K562 (cell line): ENCODE measurements around the gene ERAS. TPM values are rescaled to one million over a fixed set of nuclear protein-coding genes. Genes with fewer than 3 reads are reported as not detected.
"Not testable (repeated sequence)": the region's sequence is repeated elsewhere in the genome, so short reads cannot be mapped to it uniquely, and the experiment has no call there.

Experiments
- ATAC-seq: fragments of 200-7000 bp; cut with Tn5 transposase; 3 replicates; pipeline ENCODE4 v1.9.1; 2020; ENCODE audit warnings: moderate library complexity
- BruUV-seq: library from RNA; stranded (reverse); fragments of 400-500 nt; replicated peaks from 2 replicates; lab custom pipeline; 2021; lab: Mats Ljungman, UMichigan
- CTCF ChIA-PET: fragments of 300-600 bp; formaldehyde crosslinking; extraction: SDS; loops from one replicate; lab custom pipeline; 2021; ENCODE audit warnings: low intra/inter-chr PET ratio; lab: Yijun Ruan, JAX
- POLR2A ChIA-PET: fragments of 300-600, 350-650 bp; sonication (Branson Sonifier 250); formaldehyde crosslinking; extraction: SDS; loops from one replicate; lab custom pipeline; 2021; ENCODE audit warnings: antibody characterized with exemption, inconsistent platforms; lab: Yijun Ruan, JAX
- DNase-seq, 4 experiments: peaks; one replicate each; pipeline versions ENCODE4 v3.0.0 to v3.0.0-alpha.2; 2011 to 2018; ENCODE audit warnings: low spot score in 3 of 4, mixed read lengths in 3 of 4; ENCODE audit errors: extremely low read depth in 1 of 4
- FAIRE-seq: peaks from 2 replicates; lab custom pipeline; 2011; peaks lifted over from hg19 to GRCh38; lab: Jason Lieb, UNC
- H2AFZ ChIP-seq: 2 replicates; pipeline ENCODE4 v1.6.0; 2011; ENCODE audit warnings: low read depth, low read length, control low read depth, inconsistent platforms
- H3K27ac ChIP-seq: fragments of 200-600 bp; 3 replicates; pipeline ENCODE4 v1.8.0; 2011; ENCODE audit warnings: low read depth, mild to moderate bottlenecking, control low read depth, inconsistent platforms, low read length, moderate library complexity, mixed read lengths; ENCODE audit errors: extremely low read depth
- H3K27me3 ChIP-seq, 2 experiments: fragments of 300-600 bp in 1 of 2; 2 replicates in 1 of 2; 3 replicates in 1 of 2; pipeline versions ENCODE4 v1.6.0 to v1.8.0; 2011; ENCODE audit warnings: inconsistent platforms in 2 of 2, low read length in 2 of 2, mild to moderate bottlenecking in 1 of 2, mixed read lengths in 1 of 2, moderate library complexity in 1 of 2; ENCODE audit not compliant: control insufficient read depth in 2 of 2, insufficient read depth in 2 of 2
- H3K36me3 ChIP-seq: fragments of 300-600 bp; 3 replicates; pipeline ENCODE4 v1.8.0; 2011; ENCODE audit warnings: mild to moderate bottlenecking, low read length, inconsistent platforms; ENCODE audit not compliant: control insufficient read depth, insufficient read depth
- H3K4me1 ChIP-seq, 2 experiments: fragments of 200-600 bp in 1 of 2; replicated peaks in 1 of 2; 2 replicates in 1 of 2; 3 replicates in 1 of 2; pipeline versions ENCODE4 v1.5.1 to v1.8.0; 2011; ENCODE audit warnings: inconsistent platforms in 2 of 2, low read length in 2 of 2, mild to moderate bottlenecking in 1 of 2, mixed read lengths in 1 of 2, moderate library complexity in 1 of 2; ENCODE audit not compliant: control insufficient read depth in 2 of 2, insufficient read depth in 2 of 2
- H3K4me2 ChIP-seq: 2 replicates; pipeline ENCODE4 v1.6.1; 2011; ENCODE audit warnings: low read length, control low read depth, inconsistent platforms, mixed read lengths; ENCODE audit not compliant: insufficient read depth
- H3K4me3 ChIP-seq: fragments of 200-600 bp; sonication (generic), shearing (Covaris generic); 2 replicates; pipeline ENCODE4 v1.5.1; 2016; ENCODE audit warnings: control low read depth, inconsistent platforms
- H3K79me2 ChIP-seq: fragments of 200-600 bp; 3 replicates; pipeline ENCODE4 v1.8.0; 2011; ENCODE audit warnings: low read length, inconsistent platforms; ENCODE audit not compliant: control insufficient read depth, insufficient read depth
- H3K9ac ChIP-seq, 2 experiments: 2 replicates each; pipeline versions ENCODE4 v1.6.0 to v1.6.1; 2011; ENCODE audit warnings: low read depth in 2 of 2, low read length in 2 of 2, control low read depth in 1 of 2, inconsistent platforms in 1 of 2, mild to moderate bottlenecking in 1 of 2, mixed read lengths in 1 of 2; ENCODE audit not compliant: insufficient read depth in 1 of 2
- H3K9me1 ChIP-seq: one replicate; pipeline ENCODE4 v1.6.0; 2011; ENCODE audit warnings: inconsistent platforms, mild to moderate bottlenecking, low read length, moderate library complexity; ENCODE audit not compliant: control insufficient read depth, insufficient read depth
- H3K9me3 ChIP-seq: replicated peaks from 2 replicates; pipeline ENCODE4 v1.5.1; 2011; ENCODE audit warnings: low read depth, low read length, inconsistent platforms; ENCODE audit not compliant: control insufficient read depth, insufficient read depth
- H4K20me1 ChIP-seq: replicated peaks from 2 replicates; pipeline ENCODE4 v1.6.1; 2011; ENCODE audit warnings: low read length, inconsistent platforms, mixed read lengths; ENCODE audit not compliant: control insufficient read depth, insufficient read depth
- CREBBP ChIP-seq: IDR thresholded peaks from one replicate; pipeline ENCODE4 v1.6.1; 2012; ENCODE audit warnings: low read depth, mild to moderate bottlenecking, control low read depth, inconsistent platforms, low read length
- CXXC5 ChIP-seq: fragments of 250-450 bp; sonication (Bioruptor Pico); IDR thresholded peaks from 2 replicates; pipeline ENCODE4 v1.8.0; 2022; ENCODE audit warnings: inconsistent platforms, mild to moderate bottlenecking, moderate library complexity
- EWSR1 ChIP-seq: fragments of 450-650 bp; IDR thresholded peaks from 2 replicates; pipeline ENCODE4 v1.6.1; 2018; ENCODE audit warnings: borderline replicate concordance, mild to moderate bottlenecking, low read depth, moderate library complexity; ENCODE audit not compliant: partially characterized antibody
- GTF2F1 ChIP-seq: IDR thresholded peaks from 2 replicates; pipeline ENCODE4 v1.6.1; 2011; ENCODE audit warnings: low read depth, low read length, improper control_type of control experiment
- ZNF184 ChIP-seq: sonication (generic); formaldehyde crosslinking; IDR thresholded peaks from 2 replicates; pipeline ENCODE4 v1.5.0; 2020; ENCODE audit warnings: missing genetic modification reagents
- ZNF778 ChIP-seq: fragments of 450-650 bp; formaldehyde crosslinking; IDR thresholded peaks from 2 replicates; pipeline ENCODE4 v1.4.0; 2020; ENCODE audit warnings: mild to moderate bottlenecking, moderate library complexity
- WGBS: fragments of 100-300 bp; shearing (Covaris generic); methylation state at CpG from one replicate; pipeline ENCODE4 v1.1.6; 2016; ENCODE audit warnings: low coverage, mixed read lengths; ENCODE audit not compliant: insufficient coverage; ENCODE audit errors: missing lambda C conversion rate; 5-methylcytosine and 5-hydroxymethylcytosine counted together
- in situ Hi-C: fragments of 300-500 bp; cut with MboI; formaldehyde crosslinking; loops from 4 replicates; pipeline ENCODE4 v1.15.0; 2018; ENCODE audit warnings: inconsistent platforms, mixed read lengths
- intact Hi-C: fragments of 100-400 bp; cut with micrococcal nuclease; formaldehyde crosslinking; loops from 2 replicates; pipeline ENCODE4 v1.14.2; 2022
- polyA plus RNA-seq, 8 experiments: library from polyadenylated mRNA; depleted of rRNA in 4 of 8; stranded (reverse) in 5 of 8; unstranded in 3 of 8; fragments of >200 nt; fragmentation: Nextera tagmentation in 2 of 8; fragmentation: Illumina TruSeq in 1 of 8; extraction: Ambion mirVana in 2 of 8; extraction: Trizol in 1 of 8; gene quantifications; 2 replicates each; pipeline versions ENCODE4 v1.2.1 to v1.2.3, GENCODE V29; 2011 to 2014; ENCODE audit warnings: inconsistent platforms in 1 of 8, missing spikeins in 1 of 8
- total RNA-seq, 7 experiments: library from RNA; depleted of rRNA in 6 of 7; stranded (reverse); fragments of >200 nt in 6 of 7; fragmentation: Illumina TruSeq in 2 of 7; extraction: Trizol in 2 of 7; gene quantifications; 2 replicates each; pipeline versions ENCODE4 v1.2.1 to v1.2.3, GENCODE V29; 2011 to 2021; ENCODE audit warnings: low replicate concordance in 1 of 7
- TF ChIP-seq, protein P1 (sequence below): fragments of 250-450 bp; sonication (Bioruptor Pico); IDR thresholded peaks from 2 replicates; pipeline ENCODE4 v1.8.0; 2021; ENCODE audit warnings: moderate library complexity, mild to moderate bottlenecking, inconsistent platforms
- TF ChIP-seq, protein P2 (sequence below), 2 experiments: fragments of 450-650 bp in 1 of 2; sonication (generic) in 1 of 2; formaldehyde crosslinking in 1 of 2; IDR thresholded peaks; 2 replicates each; pipeline versions ENCODE4 v1.7.1 to v1.9.0; 2016 to 2022; ENCODE audit warnings: inconsistent platforms in 1 of 2, mild to moderate bottlenecking in 1 of 2, missing genetic modification reagents in 1 of 2

The ERAS gene
- total and polyA plus RNA-seq, 9 of the 15 experiments (the other 6 are each of a cell fraction or from before 2014, with no cell fraction given) = 0.07 to 0.12 TPM; not detected in 7

DNA sequence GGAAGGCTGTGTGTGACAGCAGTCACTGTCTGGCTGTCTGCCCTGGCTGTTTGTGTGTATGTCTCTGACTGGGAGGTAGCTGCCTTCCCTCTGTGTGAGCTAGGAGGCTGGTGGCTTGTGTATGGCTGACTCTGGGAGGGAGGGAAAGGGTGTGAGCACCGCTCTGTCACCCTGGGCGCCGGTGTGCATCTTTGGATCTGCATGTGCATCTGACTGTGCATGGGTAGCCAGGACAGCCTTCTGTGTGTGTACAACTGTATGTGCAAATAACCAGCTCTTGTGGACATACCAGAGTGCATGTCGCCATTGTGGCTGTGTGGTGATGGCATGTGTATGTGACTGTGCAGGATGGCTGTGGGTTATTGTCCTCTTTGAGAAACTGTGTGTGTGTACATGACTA, 7.4 kb upstream of the ERAS start (continued):
- no peak for TF ChIP-seq EWSR1
- no peak for TF ChIP-seq ZNF184 (CRISPR knock-in tag)
- no peak for TF ChIP-seq CXXC5 (CRISPR knock-in tag)
- TF ChIP-seq ZNF778 = no peak
- TF ChIP-seq, protein P1, sequence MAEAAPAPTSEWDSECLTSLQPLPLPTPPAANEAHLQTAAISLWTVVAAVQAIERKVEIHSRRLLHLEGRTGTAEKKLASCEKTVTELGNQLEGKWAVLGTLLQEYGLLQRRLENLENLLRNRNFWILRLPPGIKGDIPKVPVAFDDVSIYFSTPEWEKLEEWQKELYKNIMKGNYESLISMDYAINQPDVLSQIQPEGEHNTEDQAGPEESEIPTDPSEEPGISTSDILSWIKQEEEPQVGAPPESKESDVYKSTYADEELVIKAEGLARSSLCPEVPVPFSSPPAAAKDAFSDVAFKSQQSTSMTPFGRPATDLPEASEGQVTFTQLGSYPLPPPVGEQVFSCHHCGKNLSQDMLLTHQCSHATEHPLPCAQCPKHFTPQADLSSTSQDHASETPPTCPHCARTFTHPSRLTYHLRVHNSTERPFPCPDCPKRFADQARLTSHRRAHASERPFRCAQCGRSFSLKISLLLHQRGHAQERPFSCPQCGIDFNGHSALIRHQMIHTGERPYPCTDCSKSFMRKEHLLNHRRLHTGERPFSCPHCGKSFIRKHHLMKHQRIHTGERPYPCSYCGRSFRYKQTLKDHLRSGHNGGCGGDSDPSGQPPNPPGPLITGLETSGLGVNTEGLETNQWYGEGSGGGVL (CRISPR knock-in tag) = no peak
- TF ChIP-seq GTF2F1 = no peak
- TF ChIP-seq, protein P2, sequence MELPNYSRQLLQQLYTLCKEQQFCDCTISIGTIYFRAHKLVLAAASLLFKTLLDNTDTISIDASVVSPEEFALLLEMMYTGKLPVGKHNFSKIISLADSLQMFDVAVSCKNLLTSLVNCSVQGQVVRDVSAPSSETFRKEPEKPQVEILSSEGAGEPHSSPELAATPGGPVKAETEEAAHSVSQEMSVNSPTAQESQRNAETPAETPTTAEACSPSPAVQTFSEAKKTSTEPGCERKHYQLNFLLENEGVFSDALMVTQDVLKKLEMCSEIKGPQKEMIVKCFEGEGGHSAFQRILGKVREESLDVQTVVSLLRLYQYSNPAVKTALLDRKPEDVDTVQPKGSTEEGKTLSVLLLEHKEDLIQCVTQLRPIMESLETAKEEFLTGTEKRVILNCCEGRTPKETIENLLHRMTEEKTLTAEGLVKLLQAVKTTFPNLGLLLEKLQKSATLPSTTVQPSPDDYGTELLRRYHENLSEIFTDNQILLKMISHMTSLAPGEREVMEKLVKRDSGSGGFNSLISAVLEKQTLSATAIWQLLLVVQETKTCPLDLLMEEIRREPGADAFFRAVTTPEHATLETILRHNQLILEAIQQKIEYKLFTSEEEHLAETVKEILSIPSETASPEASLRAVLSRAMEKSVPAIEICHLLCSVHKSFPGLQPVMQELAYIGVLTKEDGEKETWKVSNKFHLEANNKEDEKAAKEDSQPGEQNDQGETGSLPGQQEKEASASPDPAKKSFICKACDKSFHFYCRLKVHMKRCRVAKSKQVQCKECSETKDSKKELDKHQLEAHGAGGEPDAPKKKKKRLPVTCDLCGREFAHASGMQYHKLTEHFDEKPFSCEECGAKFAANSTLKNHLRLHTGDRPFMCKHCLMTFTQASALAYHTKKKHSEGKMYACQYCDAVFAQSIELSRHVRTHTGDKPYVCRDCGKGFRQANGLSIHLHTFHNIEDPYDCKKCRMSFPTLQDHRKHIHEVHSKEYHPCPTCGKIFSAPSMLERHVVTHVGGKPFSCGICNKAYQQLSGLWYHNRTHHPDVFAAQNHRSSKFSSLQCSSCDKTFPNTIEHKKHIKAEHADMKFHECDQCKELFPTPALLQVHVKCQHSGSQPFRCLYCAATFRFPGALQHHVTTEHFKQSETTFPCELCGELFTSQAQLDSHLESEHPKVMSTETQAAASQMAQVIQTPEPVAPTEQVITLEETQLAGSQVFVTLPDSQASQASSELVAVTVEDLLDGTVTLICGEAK (IDR thresholded peaks at IDR 0.05) = no peak
- TF ChIP-seq, protein P2 (CRISPR knock-in tag; IDR thresholded peaks at IDR 0.05) = no peak
- no peak for TF ChIP-seq CREBBP

DNA sequence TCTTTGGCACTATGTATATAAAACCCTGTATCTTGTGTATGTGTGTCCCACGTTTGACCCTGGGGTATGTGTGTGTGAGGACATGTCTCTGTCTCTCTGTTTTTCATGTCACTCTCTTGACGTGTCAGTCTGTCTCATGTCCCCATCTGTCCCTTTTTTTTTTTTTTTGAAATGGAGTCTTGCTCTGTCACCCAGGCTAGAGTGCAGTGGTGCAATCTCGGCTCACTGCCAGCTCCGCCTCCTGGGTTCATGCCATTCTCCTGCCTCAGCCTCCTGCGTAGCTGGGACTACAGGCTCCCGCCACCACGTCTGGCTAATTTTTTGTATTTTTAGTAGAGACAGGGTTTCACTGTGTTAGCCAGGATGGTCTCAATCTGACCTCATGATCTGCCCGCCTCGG, 6.9 kb upstream of the ERAS start:
- H3K9ac ChIP-seq, DNase-seq, in situ Hi-C loops, H3K9me3 ChIP-seq, CTCF ChIA-PET, H3K4me3 ChIP-seq, ATAC-seq, H3K4me1 ChIP-seq, H3K27ac ChIP-seq, FAIRE-seq, H3K4me2 ChIP-seq, H3K9me1 ChIP-seq, H3K27me3 ChIP-seq, BruUV-seq, H3K79me2 ChIP-seq, H2AFZ ChIP-seq, intact Hi-C loops, H4K20me1 ChIP-seq: not testable (repeated sequence)
- H3K36me3 ChIP-seq = peaks cover 53% of the 10 kb centered on the region; the same call in 2 of the 3 replicates
- POLR2A ChIA-PET = interaction anchor here (1.4 kb wide), 1 partner anchor 17 kb away, joined by 3 read pairs; the partner anchor contains the start of gene PCSK1N
- WGBS = 74% methylated on average over 3 of the region's 9 CpGs
